ENCODE results near the gene APEH. TPM values are rescaled to one million over a fixed set of nuclear protein-coding genes. Genes with fewer than 3 reads are reported as not detected.

Gene APEH
- total and polyA plus RNA-seq, 2 donors from 2014 or later: 138 to 143 TPM

DNA sequence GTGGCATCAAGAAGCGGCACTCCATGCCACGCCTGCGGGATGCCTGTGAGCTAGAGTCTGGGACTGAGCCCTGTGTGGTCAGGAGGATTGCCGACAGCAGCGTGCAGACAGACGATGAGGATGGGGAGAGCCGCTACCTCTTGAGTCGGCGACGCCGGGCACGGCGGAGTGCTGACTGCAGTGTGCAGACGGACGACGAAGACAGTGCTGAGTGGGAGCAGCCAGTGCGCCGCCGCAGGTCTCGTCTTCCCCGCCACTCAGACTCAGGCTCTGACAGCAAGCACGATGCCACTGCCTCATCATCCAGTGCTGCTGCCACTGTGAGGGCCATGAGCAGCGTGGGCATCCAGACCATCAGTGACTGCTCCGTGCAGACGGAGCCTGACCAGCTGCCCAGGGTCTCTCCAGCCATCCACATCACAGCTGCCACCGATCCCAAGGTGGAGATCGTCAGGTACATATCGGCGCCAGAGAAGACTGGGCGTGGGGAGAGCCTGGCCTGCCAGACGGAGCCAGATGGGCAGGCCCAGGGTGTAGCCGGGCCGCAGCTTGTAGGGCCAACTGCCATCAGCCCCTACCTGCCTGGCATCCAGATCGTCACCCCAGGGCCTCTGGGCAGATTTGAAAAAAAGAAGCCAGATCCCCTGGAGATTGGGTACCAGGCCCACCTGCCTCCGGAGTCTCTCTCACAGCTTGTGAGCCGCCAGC lies 16.8 kb upstream of the APEH start:
- H3K27ac ChIP-seq (ENCODE audit: low read depth in 2 of 2, low read length in 2 of 2): no peak overlapping the region
- FAIRE-seq: no peak
- no peaks in the 10 kb centered on the region for H3K36me3 ChIP-seq (ENCODE audit: control insufficient read depth in 2 of 3, insufficient read depth in 3 of 3, low read length in 3 of 3)
- no peak for DNase-seq
- no peaks in the 10 kb centered on the region for H3K27me3 ChIP-seq (ENCODE audit: control insufficient read depth, insufficient read depth, low read length)
- H3K9ac ChIP-seq (ENCODE audit: low read length in 3 of 3): no peak overlapping the region
- intact Hi-C loops (cut with DNase I): no loop called here
- no peak overlapping the region for H3K4me3 ChIP-seq (ENCODE audit: low read length in 3 of 3)
- no peaks in the 10 kb centered on the region for H3K9me3 ChIP-seq (ENCODE audit: control insufficient read depth in 2 of 3, insufficient read depth in 1 of 3, low read length in 3 of 3)
- TF ChIP-seq, protein P1, sequence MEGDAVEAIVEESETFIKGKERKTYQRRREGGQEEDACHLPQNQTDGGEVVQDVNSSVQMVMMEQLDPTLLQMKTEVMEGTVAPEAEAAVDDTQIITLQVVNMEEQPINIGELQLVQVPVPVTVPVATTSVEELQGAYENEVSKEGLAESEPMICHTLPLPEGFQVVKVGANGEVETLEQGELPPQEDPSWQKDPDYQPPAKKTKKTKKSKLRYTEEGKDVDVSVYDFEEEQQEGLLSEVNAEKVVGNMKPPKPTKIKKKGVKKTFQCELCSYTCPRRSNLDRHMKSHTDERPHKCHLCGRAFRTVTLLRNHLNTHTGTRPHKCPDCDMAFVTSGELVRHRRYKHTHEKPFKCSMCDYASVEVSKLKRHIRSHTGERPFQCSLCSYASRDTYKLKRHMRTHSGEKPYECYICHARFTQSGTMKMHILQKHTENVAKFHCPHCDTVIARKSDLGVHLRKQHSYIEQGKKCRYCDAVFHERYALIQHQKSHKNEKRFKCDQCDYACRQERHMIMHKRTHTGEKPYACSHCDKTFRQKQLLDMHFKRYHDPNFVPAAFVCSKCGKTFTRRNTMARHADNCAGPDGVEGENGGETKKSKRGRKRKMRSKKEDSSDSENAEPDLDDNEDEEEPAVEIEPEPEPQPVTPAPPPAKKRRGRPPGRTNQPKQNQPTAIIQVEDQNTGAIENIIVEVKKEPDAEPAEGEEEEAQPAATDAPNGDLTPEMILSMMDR (IDR thresholded peaks at IDR 0.05; ENCODE audit: borderline replicate concordance, extremely low read depth, insufficient read depth): no peak
- H3K4me1 ChIP-seq (ENCODE audit: control insufficient read depth in 2 of 3, insufficient read depth in 2 of 3, low read depth in 1 of 3, low read length in 3 of 3): no peaks in the 10 kb centered on the region

DNA sequence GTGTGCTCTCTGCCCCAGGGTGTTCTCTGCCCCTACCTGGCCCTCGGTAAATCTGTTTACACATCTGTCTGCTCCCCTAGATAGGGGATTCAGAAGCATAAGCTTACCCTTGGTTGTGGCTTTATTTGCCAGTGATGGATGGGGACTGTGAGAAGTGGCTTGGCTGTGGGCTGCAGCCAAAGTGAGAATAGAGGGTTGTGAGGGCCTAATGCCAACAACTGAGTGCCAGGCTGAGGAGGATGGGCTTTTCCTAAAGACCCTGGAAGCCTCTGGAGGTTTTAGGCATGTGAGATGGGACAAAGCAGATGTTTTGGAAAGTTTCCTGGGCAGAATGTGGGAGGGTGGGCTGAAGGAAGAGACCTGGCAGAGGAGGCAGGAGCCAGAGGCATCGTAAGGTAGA lies 15.4 kb upstream of the APEH start:
- no peaks in the 10 kb centered on the region for H3K36me3 ChIP-seq (ENCODE audit: control insufficient read depth in 2 of 3, insufficient read depth in 3 of 3, low read length in 3 of 3)
- H3K27ac ChIP-seq (ENCODE audit: low read depth in 2 of 2, low read length in 2 of 2): no peak overlapping the region
- no peaks in the 10 kb centered on the region for H3K27me3 ChIP-seq (ENCODE audit: control insufficient read depth, insufficient read depth, low read length)
- no peak overlapping the region for H3K9ac ChIP-seq (ENCODE audit: low read length in 3 of 3)
- H3K4me1 ChIP-seq (ENCODE audit: control insufficient read depth in 2 of 3, insufficient read depth in 2 of 3, low read depth in 1 of 3, low read length in 3 of 3): no peaks in the 10 kb centered on the region
- TF ChIP-seq, protein P1 (IDR thresholded peaks at IDR 0.05; ENCODE audit: borderline replicate concordance, extremely low read depth, insufficient read depth): no peak
- intact Hi-C loops (cut with DNase I): no loop called here
- H3K4me3 ChIP-seq (ENCODE audit: low read length in 3 of 3): no peak overlapping the region
- FAIRE-seq (no peak), DNase-seq (no peak)
- no peaks in the 10 kb centered on the region for H3K9me3 ChIP-seq (ENCODE audit: control insufficient read depth in 2 of 3, insufficient read depth in 1 of 3, low read length in 3 of 3)

DNA sequence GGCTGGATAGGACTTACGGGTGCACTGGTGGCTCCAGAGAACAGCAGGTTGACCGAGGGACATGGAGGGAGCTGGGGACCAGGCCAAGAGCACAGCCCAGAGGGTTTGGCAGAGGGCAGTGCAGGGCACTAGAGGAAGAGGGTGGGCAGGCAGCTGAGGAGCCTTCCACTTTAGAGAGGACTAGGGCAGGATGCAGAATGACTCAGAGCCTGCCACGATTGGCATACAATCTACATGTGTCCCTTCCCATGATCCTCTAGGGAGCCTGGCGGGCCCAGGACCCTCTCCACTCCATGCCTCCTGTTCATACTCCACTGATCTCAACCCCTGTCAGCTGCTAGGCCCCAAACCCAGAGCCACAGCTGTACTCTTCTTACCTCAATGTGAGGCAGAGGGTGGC lies 14.4 kb upstream of the APEH start:
- H3K4me1 ChIP-seq (ENCODE audit: control insufficient read depth in 2 of 3, insufficient read depth in 2 of 3, low read depth in 1 of 3, low read length in 3 of 3): peaks cover 0 to 4% (median 0%) of the 10 kb centered on the region in 3 donors
- H3K27ac ChIP-seq (ENCODE audit: low read depth in 2 of 2, low read length in 2 of 2): no peak overlapping the region
- TF ChIP-seq, protein P1 (IDR thresholded peaks at IDR 0.05; ENCODE audit: borderline replicate concordance, extremely low read depth, insufficient read depth): no peak
- no peaks in the 10 kb centered on the region for H3K27me3 ChIP-seq (ENCODE audit: control insufficient read depth, insufficient read depth, low read length)
- DNase-seq: no peak
- no peak overlapping the region for H3K4me3 ChIP-seq (ENCODE audit: low read length in 3 of 3)
- H3K9me3 ChIP-seq (ENCODE audit: control insufficient read depth in 2 of 3, insufficient read depth in 1 of 3, low read length in 3 of 3): no peaks in the 10 kb centered on the region
- H3K36me3 ChIP-seq (ENCODE audit: control insufficient read depth in 2 of 3, insufficient read depth in 3 of 3, low read length in 3 of 3): no peaks in the 10 kb centered on the region
- intact Hi-C loops (cut with DNase I): loop anchor here (10.0 kb wide), 1 partner anchor 115 kb away; no protein-coding TSS in a partner anchor
- FAIRE-seq: no peak
- H3K9ac ChIP-seq (ENCODE audit: low read length in 3 of 3): no peak overlapping the region

All from kidney (tissue), 14 donors.